ENCODE results near the gene ZXDA.
"Not testable (repeated sequence)": the region's sequence is repeated elsewhere in the genome, so short reads cannot be mapped to it uniquely, and the experiment has no call there.

The ZXDA gene

DNA sequence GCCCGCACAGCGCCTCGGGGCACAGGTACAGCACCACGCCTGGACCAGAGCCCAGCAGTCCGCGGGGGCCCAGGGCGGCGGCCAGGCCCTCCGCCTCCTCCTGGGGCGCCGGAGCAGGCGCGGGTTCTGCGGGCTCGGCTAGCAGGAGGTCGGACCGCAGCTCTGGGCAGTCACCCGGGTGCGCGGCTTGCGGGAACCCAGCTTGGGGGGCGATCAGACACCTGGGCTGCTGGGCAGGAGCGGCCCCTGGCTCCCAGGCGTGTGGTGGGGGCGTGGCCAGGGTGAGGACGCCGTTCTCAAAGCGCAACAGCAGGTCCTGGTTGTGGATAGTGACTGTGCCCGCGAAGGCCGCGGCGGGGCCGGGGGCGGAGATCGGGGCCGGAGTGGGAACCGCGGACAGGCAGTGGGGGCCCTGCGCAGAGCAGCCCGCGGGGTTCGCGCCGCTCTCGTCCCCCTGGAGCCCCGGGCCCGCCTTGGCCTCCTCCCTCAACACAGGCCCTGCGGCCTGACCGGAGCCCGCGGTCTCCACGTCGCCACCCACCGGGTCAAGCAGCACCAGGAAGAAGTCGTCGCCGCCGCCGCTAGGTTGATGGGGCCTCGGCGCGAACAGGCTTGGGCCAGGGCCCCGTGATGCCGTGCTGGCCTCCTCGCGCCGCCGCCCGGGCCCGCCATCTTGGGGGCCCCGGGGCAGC lies 517 bp downstream of the ZXDA start:
- not testable (repeated sequence) for H3K27ac ChIP-seq (ENCODE audit: low read depth, low read length); H3K9ac ChIP-seq (ENCODE audit: low read depth, low read length); H3K36me3 ChIP-seq (ENCODE audit: control insufficient read depth, insufficient read depth, low read length); H3K4me1 ChIP-seq (ENCODE audit: control insufficient read depth, insufficient read depth, low read length); H3K27me3 ChIP-seq (ENCODE audit: control insufficient read depth, insufficient read depth, low read length)
- Histone ChIP-seq H3K4me3 (ENCODE audit: low read depth, low read length) (peak overlapping the region; percentile 35; the same call in 1 of the 2 replicates), H3K9me3 (ENCODE audit: control insufficient read depth, insufficient read depth, low read length) (peaks cover 62% of the 10 kb centered on the region)

DNA sequence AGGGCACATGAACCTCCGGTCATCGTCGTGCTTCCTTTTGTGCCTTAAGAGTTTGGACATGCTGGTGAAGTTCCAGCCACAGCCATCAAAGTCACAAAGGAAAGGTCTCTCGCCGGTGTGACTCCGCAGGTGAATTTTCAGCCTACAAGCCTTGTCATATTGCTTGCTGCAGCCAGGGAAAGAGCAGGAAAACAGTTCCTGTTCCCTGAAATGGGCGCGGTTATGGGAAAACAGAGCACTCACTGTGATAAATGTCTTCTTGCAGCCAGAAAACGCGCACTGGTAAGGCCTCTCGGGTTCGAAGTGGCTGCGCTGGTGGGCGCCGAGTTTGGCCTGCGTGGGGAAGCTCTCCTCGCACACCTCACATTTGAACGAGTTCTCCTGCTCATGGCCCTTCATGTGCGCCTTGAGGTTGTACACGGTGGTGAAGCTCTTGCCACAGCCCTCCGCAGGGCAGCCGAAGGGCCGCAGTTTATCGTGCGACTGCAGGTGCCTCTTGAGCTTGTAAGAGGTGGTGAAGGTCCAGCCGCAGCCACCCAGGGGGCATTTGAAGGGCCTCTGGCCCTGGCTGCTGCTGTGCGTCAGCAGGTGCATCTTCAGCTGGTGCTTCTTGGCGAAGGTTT lies 1.2 kb downstream of the ZXDA start:
- not testable (repeated sequence) for H3K9ac ChIP-seq (ENCODE audit: low read depth, low read length); H3K27me3 ChIP-seq (ENCODE audit: control insufficient read depth, insufficient read depth, low read length); H3K36me3 ChIP-seq (ENCODE audit: control insufficient read depth, insufficient read depth, low read length); H3K4me1 ChIP-seq (ENCODE audit: control insufficient read depth, insufficient read depth, low read length); H3K27ac ChIP-seq (ENCODE audit: low read depth, low read length)
- Histone ChIP-seq H3K9me3 (ENCODE audit: control insufficient read depth, insufficient read depth, low read length) (peaks cover 61% of the 10 kb centered on the region), H3K4me3 (ENCODE audit: low read depth, low read length) (peak overlapping the region; percentile 35; the same call in 1 of the 2 replicates)

DNA sequence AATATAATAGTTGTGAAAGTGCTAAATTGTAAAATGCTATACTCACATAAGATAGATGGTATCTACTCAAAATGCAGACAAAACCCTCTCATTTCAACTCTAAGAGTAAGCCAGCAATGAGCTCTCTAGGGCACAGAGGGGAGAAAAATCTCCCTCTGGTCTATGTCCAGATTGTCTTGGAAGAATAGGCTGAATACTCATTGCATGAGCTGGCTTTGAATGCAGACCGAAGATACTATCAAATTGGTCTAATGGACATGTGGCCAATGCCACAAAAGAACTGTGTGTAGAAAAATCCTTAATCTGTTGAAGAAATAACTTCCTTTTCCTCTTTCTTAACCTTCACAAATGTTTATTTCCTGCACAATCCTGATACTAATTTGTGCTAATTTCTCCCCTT lies 3.5 kb downstream of the ZXDA start:
- peaks cover 60% of the 10 kb centered on the region for H3K9me3 ChIP-seq (ENCODE audit: control insufficient read depth, insufficient read depth, low read length)
- no peaks in the 10 kb centered on the region for H3K36me3 ChIP-seq (ENCODE audit: control insufficient read depth, insufficient read depth, low read length)
- H3K27me3 ChIP-seq (ENCODE audit: control insufficient read depth, insufficient read depth, low read length), result no peaks in the 10 kb centered on the region
- H3K9ac ChIP-seq (ENCODE audit: low read depth, low read length), result no peak overlapping the region
- H3K4me3 ChIP-seq (ENCODE audit: low read depth, low read length), result peak overlapping the region; percentile 17; the same call in 1 of the 2 replicates
- H3K4me1 ChIP-seq (ENCODE audit: control insufficient read depth, insufficient read depth, low read length), result no peaks in the 10 kb centered on the region
- no peak overlapping the region for H3K27ac ChIP-seq (ENCODE audit: low read depth, low read length)

DNA sequence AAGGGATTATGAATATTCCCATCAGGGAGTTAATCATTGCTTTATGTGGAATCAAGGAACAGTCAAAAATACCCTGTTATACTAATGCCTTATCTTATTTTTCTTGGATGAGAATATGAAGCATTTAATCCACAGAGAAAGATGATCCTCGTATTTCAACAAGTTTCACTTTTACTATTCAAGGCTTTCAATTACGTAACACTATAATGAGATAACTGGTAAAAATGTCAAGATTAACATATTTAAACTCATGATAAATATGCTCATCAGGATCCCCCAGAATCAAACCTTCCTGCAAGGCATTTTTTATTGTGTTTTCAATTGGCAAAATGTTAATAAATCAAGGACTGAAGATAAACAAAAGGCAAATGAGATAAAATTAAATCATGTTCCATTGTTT lies 5.1 kb downstream of the ZXDA start:
- H3K9me3 ChIP-seq (ENCODE audit: control insufficient read depth, insufficient read depth, low read length), result peaks cover 61% of the 10 kb centered on the region
- H3K4me3 ChIP-seq (ENCODE audit: low read depth, low read length), result no peak overlapping the region
- no peaks in the 10 kb centered on the region for H3K4me1 ChIP-seq (ENCODE audit: control insufficient read depth, insufficient read depth, low read length)
- H3K27me3 ChIP-seq (ENCODE audit: control insufficient read depth, insufficient read depth, low read length), result no peaks in the 10 kb centered on the region
- H3K27ac ChIP-seq (ENCODE audit: low read depth, low read length), result no peak overlapping the region
- H3K36me3 ChIP-seq (ENCODE audit: control insufficient read depth, insufficient read depth, low read length), result no peaks in the 10 kb centered on the region
- H3K9ac ChIP-seq (ENCODE audit: low read depth, low read length), result no peak overlapping the region

DNA sequence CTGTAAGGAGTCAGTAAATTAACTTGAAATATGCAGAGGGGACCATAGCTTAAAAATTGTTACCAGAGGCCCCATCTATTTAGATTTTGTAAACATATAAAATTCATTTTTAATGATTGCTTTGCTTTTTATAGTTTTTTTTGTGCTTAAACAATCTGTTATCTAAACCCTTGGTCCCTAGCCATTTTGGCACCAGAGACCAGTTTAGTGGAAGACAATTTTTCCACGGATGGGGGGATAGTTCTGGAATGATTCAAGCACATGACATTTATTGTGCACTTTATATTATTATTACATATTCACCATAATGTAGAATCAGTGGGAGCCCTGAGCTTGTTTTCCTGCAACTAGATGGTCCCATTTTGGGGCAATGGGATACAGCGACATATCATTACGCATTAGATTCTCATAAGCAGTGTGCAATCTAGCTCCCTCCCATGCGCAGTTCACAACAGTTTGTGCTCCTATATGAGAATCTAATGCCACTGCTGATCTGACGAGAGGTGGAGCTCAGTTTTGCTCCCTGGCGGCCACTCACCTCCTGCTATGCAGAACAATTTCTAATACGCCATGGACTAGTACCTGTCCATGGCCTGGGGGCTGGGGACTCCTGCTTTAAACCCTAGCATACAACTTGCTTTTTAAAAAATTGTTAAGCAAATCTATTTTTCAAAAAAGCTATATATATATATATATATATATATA lies 5.9 kb downstream of the ZXDA start:
- Histone ChIP-seq H3K27ac (ENCODE audit: low read depth, low read length) (no peak overlapping the region), H3K9ac (ENCODE audit: low read depth, low read length) (no peak overlapping the region), H3K27me3 (ENCODE audit: control insufficient read depth, insufficient read depth, low read length) (no peaks in the 10 kb centered on the region), H3K9me3 (ENCODE audit: control insufficient read depth, insufficient read depth, low read length) (peaks cover 64% of the 10 kb centered on the region), H3K4me1 (ENCODE audit: control insufficient read depth, insufficient read depth, low read length) (no peaks in the 10 kb centered on the region), H3K4me3 (ENCODE audit: low read depth, low read length) (no peak overlapping the region), H3K36me3 (ENCODE audit: control insufficient read depth, insufficient read depth, low read length) (no peaks in the 10 kb centered on the region)

DNA sequence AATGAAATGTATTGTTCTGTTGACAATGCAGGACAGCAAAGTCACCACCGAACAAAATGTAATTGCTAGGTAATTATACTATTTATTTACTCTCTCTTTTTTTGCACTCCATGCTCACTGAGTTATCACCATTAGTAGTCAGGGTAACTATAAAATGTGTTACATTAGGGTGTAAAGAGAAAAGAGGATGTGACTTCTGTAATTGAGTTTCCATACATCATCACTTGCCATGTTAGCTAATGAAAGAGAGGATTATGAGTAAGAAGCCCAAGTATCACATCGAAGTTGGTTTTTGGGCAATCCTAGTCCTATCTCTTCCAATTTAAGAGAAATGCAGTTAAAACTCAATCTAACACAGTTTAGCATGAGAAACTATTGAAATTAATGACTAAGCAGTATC lies 7.6 kb downstream of the ZXDA start:
- H3K36me3 ChIP-seq (ENCODE audit: control insufficient read depth, insufficient read depth, low read length), result no peaks in the 10 kb centered on the region
- H3K9me3 ChIP-seq (ENCODE audit: control insufficient read depth, insufficient read depth, low read length), result peaks cover 75% of the 10 kb centered on the region
- H3K9ac ChIP-seq (ENCODE audit: low read depth, low read length), result no peak overlapping the region
- H3K4me3 ChIP-seq (ENCODE audit: low read depth, low read length), result no peak overlapping the region
- no peak overlapping the region for H3K27ac ChIP-seq (ENCODE audit: low read depth, low read length)
- no peaks in the 10 kb centered on the region for H3K27me3 ChIP-seq (ENCODE audit: control insufficient read depth, insufficient read depth, low read length)
- H3K4me1 ChIP-seq (ENCODE audit: control insufficient read depth, insufficient read depth, low read length), result no peaks in the 10 kb centered on the region

DNA sequence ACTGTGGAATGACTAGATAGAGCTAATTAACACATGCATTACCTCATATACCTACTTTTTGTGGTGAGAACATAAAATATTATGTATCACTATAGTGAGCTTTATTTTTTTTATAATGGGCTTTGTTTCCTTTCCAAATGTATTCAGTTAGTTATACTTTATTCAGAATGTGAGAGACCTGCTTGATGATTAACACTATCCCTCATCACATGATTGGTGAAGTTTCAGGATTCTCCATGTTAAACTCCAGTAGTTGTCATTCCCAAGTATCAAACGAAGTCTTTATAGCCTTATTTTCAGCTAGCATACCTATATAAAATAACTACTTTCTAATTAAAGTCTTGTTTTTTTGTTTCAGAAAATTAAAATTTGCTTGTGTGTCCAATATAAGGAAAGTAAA lies 8.8 kb downstream of the ZXDA start:
- Histone ChIP-seq H3K36me3 (ENCODE audit: control insufficient read depth, insufficient read depth, low read length) (no peaks in the 10 kb centered on the region), H3K4me3 (ENCODE audit: low read depth, low read length) (no peak overlapping the region), H3K9ac (ENCODE audit: low read depth, low read length) (no peak overlapping the region), H3K4me1 (ENCODE audit: control insufficient read depth, insufficient read depth, low read length) (no peaks in the 10 kb centered on the region), H3K9me3 (ENCODE audit: control insufficient read depth, insufficient read depth, low read length) (peaks cover 77% of the 10 kb centered on the region), H3K27ac (ENCODE audit: low read depth, low read length) (no peak overlapping the region), H3K27me3 (ENCODE audit: control insufficient read depth, insufficient read depth, low read length) (no peaks in the 10 kb centered on the region)

DNA sequence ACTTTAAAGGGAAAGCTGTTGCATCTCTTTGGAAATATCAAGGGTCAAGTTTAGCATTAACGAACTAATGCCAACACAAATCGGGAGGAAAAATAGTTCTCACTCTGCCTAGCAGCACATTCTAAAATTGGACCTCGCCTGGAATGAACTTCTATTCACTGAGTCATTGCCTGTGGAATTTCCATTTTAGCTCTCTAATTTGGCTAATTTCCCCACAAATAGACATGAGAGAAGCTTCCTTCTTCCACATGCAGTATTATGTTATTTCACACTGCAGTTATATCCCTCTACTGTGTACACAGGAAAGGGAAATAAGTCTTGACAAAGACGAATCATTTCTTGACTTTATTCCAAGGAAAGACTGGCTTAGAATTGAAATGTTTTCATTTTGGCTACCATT lies 9.3 kb downstream of the ZXDA start:
- Histone ChIP-seq H3K36me3 (ENCODE audit: control insufficient read depth, insufficient read depth, low read length) (no peaks in the 10 kb centered on the region), H3K27me3 (ENCODE audit: control insufficient read depth, insufficient read depth, low read length) (no peaks in the 10 kb centered on the region), H3K9me3 (ENCODE audit: control insufficient read depth, insufficient read depth, low read length) (peaks cover 77% of the 10 kb centered on the region), H3K4me3 (ENCODE audit: low read depth, low read length) (no peak overlapping the region), H3K27ac (ENCODE audit: low read depth, low read length) (no peak overlapping the region), H3K9ac (ENCODE audit: low read depth, low read length) (no peak overlapping the region), H3K4me1 (ENCODE audit: control insufficient read depth, insufficient read depth, low read length) (no peaks in the 10 kb centered on the region)

DNA sequence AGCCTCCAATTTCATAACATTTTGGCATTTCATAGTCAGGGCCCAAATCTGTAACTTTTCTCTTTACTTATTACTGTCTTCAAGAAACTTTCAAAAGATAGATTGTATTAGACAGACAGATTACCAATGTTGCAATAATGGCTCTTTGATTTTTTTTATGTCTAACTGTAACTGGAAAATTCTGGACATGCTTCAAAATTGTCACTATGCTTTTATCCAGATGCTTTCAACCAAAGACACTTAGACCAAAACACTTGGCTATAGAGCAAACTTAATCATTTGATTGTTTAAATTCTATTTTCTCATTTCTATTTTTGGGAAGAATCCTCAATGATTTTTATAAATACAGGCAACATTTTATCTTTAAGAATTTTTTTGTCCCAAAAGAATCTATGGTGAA lies 10.4 kb downstream of the ZXDA start:
- H3K9me3 ChIP-seq (ENCODE audit: control insufficient read depth, insufficient read depth, low read length), result peaks cover 81% of the 10 kb centered on the region
- no peak overlapping the region for H3K9ac ChIP-seq (ENCODE audit: low read depth, low read length)
- no peaks in the 10 kb centered on the region for H3K36me3 ChIP-seq (ENCODE audit: control insufficient read depth, insufficient read depth, low read length)
- no peak overlapping the region for H3K27ac ChIP-seq (ENCODE audit: low read depth, low read length)
- H3K27me3 ChIP-seq (ENCODE audit: control insufficient read depth, insufficient read depth, low read length), result no peaks in the 10 kb centered on the region
- no peak overlapping the region for H3K4me3 ChIP-seq (ENCODE audit: low read depth, low read length)
- no peaks in the 10 kb centered on the region for H3K4me1 ChIP-seq (ENCODE audit: control insufficient read depth, insufficient read depth, low read length)

DNA sequence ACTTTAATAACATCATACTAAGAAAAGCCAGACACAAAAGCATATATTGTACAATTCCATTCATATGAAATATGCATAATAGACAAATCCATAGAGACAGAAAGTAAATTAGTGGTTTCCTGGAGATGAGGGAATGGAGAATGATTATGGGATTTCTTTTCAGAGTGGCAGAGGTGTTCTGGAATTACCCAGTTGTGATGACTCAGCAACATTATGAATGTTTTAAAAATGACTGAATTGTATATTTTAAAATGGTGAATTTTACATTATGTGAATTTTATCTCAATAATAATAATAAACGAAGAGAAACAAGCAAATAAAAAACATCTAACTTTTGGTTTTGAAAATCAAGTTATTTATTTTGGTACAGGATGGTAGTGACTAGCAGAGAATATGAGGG lies 11.2 kb downstream of the ZXDA start:
- peaks cover 83% of the 10 kb centered on the region for H3K9me3 ChIP-seq (ENCODE audit: control insufficient read depth, insufficient read depth, low read length)
- H3K4me3 ChIP-seq (ENCODE audit: low read depth, low read length), result no peak overlapping the region
- H3K27me3 ChIP-seq (ENCODE audit: control insufficient read depth, insufficient read depth, low read length), result no peaks in the 10 kb centered on the region
- no peaks in the 10 kb centered on the region for H3K36me3 ChIP-seq (ENCODE audit: control insufficient read depth, insufficient read depth, low read length)
- no peak overlapping the region for H3K9ac ChIP-seq (ENCODE audit: low read depth, low read length)
- no peak overlapping the region for H3K27ac ChIP-seq (ENCODE audit: low read depth, low read length)
- no peaks in the 10 kb centered on the region for H3K4me1 ChIP-seq (ENCODE audit: control insufficient read depth, insufficient read depth, low read length)

DNA sequence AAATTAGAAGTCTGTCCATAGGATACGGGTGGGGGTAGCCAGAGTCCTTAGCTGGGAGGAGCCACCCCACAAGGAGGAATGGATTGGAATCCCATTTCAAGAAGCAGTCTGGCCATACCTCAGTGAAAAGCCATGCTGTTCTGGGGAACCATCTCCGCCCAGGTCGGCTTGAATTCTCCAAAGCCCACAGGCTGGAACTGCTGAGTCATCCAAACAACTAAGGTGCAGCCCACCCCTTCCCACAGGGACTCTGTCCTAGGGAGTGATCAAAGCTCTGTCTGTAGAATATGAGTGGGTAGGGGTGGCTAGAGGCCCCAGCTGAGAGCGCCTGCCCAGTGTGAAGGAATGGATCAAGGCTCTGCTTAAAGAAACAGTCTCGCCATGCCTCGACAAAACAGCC lies 38.8 kb downstream of the ZXDA start:
- no peak overlapping the region for H3K4me3 ChIP-seq (ENCODE audit: low read depth, low read length)
- H3K9me3 ChIP-seq (ENCODE audit: control insufficient read depth, insufficient read depth, low read length), result peaks cover 70% of the 10 kb centered on the region
- no peaks in the 10 kb centered on the region for H3K4me1 ChIP-seq (ENCODE audit: control insufficient read depth, insufficient read depth, low read length)
- H3K9ac ChIP-seq (ENCODE audit: low read depth, low read length), result no peak overlapping the region
- H3K36me3 ChIP-seq (ENCODE audit: control insufficient read depth, insufficient read depth, low read length), result no peaks in the 10 kb centered on the region
- no peaks in the 10 kb centered on the region for H3K27me3 ChIP-seq (ENCODE audit: control insufficient read depth, insufficient read depth, low read length)
- H3K27ac ChIP-seq (ENCODE audit: low read depth, low read length), result no peak overlapping the region
